Peyer's patch (tissue), 4 donors: ENCODE data around the gene DEF6. TPM values are rescaled to one million over a fixed set of nuclear protein-coding genes. Genes with fewer than 3 reads are reported as not detected.

Experiments
- DNase-seq, 3 donors: peaks; one replicate each; pipeline ENCODE4 v3.0.0-alpha.2; 2017 to 2019
- H3K27ac ChIP-seq, 4 donors: fragments of 200-600 bp; sonication (generic); one replicate each; pipeline ENCODE4 v1.5.1; 2016 to 2019
- H3K27me3 ChIP-seq, 2 donors: fragments of 200-600 bp; sonication (generic); one replicate each; pipeline ENCODE4 v1.5.1; 2019
- H3K36me3 ChIP-seq, 3 donors: fragments of 200-600 bp; sonication (generic); one replicate each; pipeline ENCODE4 v1.5.1; 2016 to 2019
- H3K4me1 ChIP-seq, 4 donors: fragments of 200-600 bp; sonication (generic); one replicate each; pipeline ENCODE4 v1.5.1; 2016 to 2019
- H3K4me3 ChIP-seq, 4 donors: fragments of 200-600 bp; sonication (generic); 1 replicate in 3 of 4; 2 replicates in 1 of 4; pipeline ENCODE4 v1.5.1; 2016 to 2019; ENCODE audit warnings: mild to moderate bottlenecking in 1 of 4
- H3K9me3 ChIP-seq, 4 donors: fragments of 200-600 bp; sonication (generic); one replicate each; pipeline ENCODE4 v1.5.1; 2016 to 2019; ENCODE audit warnings: mild to moderate bottlenecking in 1 of 4
- CTCF ChIP-seq, 6 experiments: fragments of 450-650 bp in 4 of 6; fragments of 200-600 bp in 2 of 6; sonication (generic) in 1 of 6; IDR thresholded peaks; one replicate each; pipeline ENCODE4 v1.5.1; 2017 to 2019; ENCODE audit warnings: antibody characterized with exemption in 6 of 6, mild to moderate bottlenecking in 3 of 6, moderate library complexity in 1 of 6
- POLR2A ChIP-seq, 2 donors: fragments of 450-650 bp; IDR thresholded peaks; one replicate each; pipeline ENCODE4 v1.5.1; 2017; ENCODE audit warnings: antibody characterized with exemption in 2 of 2, mild to moderate bottlenecking in 2 of 2, moderate library complexity in 2 of 2
- total RNA-seq, 4 donors: library from RNA; depleted of rRNA; stranded (reverse); fragments of >200 nt; gene quantifications; one replicate each; pipeline ENCODE4 v1.1.0, GENCODE V29; 2016

DEF6 gene
- total RNA-seq, 4 donors from 2014 or later, result 11.0 to 85.8 (median 21.5) TPM

- no peak for TF ChIP-seq POLR2A (IDR thresholded peaks at IDR 0.05)
- no peak for TF ChIP-seq CTCF (IDR thresholded peaks at IDR 0.05)
- Histone ChIP-seq H3K4me3 (no peak overlapping the region), H3K9me3 (no peaks in the 10 kb centered on the region), H3K4me1 (peaks cover 0 to 13% (median 0%) of the 10 kb centered on the region in 4 donors), H3K27ac (no peak overlapping the region), H3K36me3 (no peaks in the 10 kb centered on the region), H3K27me3 (no peaks in the 10 kb centered on the region)
- DNase-seq, result no peak
These were observed 35.0 kb upstream of the DEF6 start for GRCh38 chr6:35262596-35262995.

- no peaks in the 10 kb centered on the region for H3K27me3 ChIP-seq
- H3K4me3 ChIP-seq, result no peak overlapping the region
- H3K36me3 ChIP-seq, result no peaks in the 10 kb centered on the region
- DNase-seq, result no peak
- TF ChIP-seq CTCF (IDR thresholded peaks at IDR 0.05) (no peak), POLR2A (IDR thresholded peaks at IDR 0.05) (no peak)
- H3K4me1 ChIP-seq, result no peaks in the 10 kb centered on the region
- H3K9me3 ChIP-seq, result no peaks in the 10 kb centered on the region
- H3K27ac ChIP-seq, result no peak overlapping the region
These were observed 32.9 kb upstream of the DEF6 start for GRCh38 chr6:35264550-35265274.

GRCh38 chr6:35265523-35265922, 32.1 kb upstream of the DEF6 start:
- no peak overlapping the region for H3K4me3 ChIP-seq
- TF ChIP-seq CTCF (IDR thresholded peaks at IDR 0.05) (no peak), POLR2A (IDR thresholded peaks at IDR 0.05) (no peak)

GRCh38 chr6:35267446-35267845, 30.2 kb upstream of the DEF6 start:
- Histone ChIP-seq H3K9me3 (no peaks in the 10 kb centered on the region), H3K4me3 (no peak overlapping the region), H3K27ac (no peak overlapping the region), H3K36me3 (no peaks in the 10 kb centered on the region), H3K27me3 (no peaks in the 10 kb centered on the region), H3K4me1 (no peaks in the 10 kb centered on the region)
- TF ChIP-seq CTCF (IDR thresholded peaks at IDR 0.05) (no peak), POLR2A (IDR thresholded peaks at IDR 0.05) (no peak)
- no peak for DNase-seq

More at GRCh38 chr6:35265523-35265922, 32.1 kb upstream of the DEF6 start:
- Histone ChIP-seq H3K9me3 (no peaks in the 10 kb centered on the region), H3K36me3 (no peaks in the 10 kb centered on the region), H3K27me3 (no peaks in the 10 kb centered on the region), H3K27ac (no peak overlapping the region), H3K4me1 (no peaks in the 10 kb centered on the region)
- no peak for DNase-seq

- no peaks in the 10 kb centered on the region for H3K36me3 ChIP-seq
- no peak overlapping the region for H3K27ac ChIP-seq
- no peak for TF ChIP-seq POLR2A (IDR thresholded peaks at IDR 0.05)
- TF ChIP-seq CTCF (IDR thresholded peaks at IDR 0.05), result no peak
- H3K27me3 ChIP-seq, result no peaks in the 10 kb centered on the region
- no peaks in the 10 kb centered on the region for H3K4me1 ChIP-seq
- H3K9me3 ChIP-seq, result no peaks in the 10 kb centered on the region
- DNase-seq, result no peak
- no peak overlapping the region for H3K4me3 ChIP-seq
These were observed 29.7 kb upstream of the DEF6 start for GRCh38 chr6:35267897-35268296.
